ENCODE data around the gene SGMS2. TPM values are rescaled to one million over a fixed set of nuclear protein-coding genes. Genes with fewer than 3 reads are reported as not detected.
A peak's percentile ranks its signal among the peaks of the same experiment; 100 is the strongest.

The SGMS2 gene
- polyA plus RNA-seq, 3 donors, result 20.8 to 32.7 (median 23.0) TPM

DNA sequence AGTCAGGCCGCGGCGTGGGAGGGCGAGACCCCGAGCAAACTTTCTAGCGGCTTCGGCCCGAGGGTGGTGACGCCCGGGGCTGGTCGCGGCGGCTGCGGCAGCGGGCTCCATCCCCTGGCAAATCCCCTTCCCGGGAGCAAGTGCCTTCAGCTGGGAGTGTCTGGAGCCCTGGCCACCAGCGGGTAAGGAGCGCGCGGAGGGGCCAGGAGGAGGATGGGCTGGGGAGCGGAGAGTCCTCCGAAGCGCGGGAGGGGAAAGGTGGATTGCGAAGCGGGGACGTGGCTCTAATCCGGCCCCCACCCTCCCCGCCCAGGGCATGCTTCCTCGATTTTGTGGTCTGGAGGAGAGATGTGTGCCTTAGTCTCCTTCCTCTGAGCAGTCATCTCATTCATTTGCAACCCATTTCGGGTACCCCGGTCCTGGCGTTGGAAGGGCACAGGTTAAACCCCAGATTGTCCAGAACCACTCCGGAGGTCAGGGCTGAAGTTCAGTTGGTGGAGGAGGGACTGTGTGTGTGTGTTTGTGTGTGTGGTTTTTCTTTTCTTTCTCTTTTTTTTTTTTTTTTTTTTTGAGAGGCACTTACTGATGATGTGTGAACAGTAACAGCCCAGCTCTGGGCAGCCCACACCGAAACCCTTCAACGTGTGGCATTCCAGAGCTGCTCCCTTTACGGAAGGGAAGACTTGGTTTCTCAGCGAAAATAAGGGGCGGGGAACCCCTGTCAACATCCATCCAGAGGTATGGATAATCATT is 516 bp downstream of the SGMS2 start:
- Mint-ChIP-seq H3K4me1 (peaks cover 62% of the 10 kb centered on the region), H3K36me3 (peaks cover 6 to 8% of the 10 kb centered on the region in 2 donors), H3K27ac (peak overlapping the region; percentile 97 to 99 (median 97)), H3K4me3 (peak overlapping the region; percentile 99 to 100), H3K27me3 (ENCODE audit: low read depth in 3 of 3) (peaks cover 0 to 6% (median 0%) of the 10 kb centered on the region in 3 donors), H3K9me3 (no peaks in the 10 kb centered on the region)
- intact Hi-C loops (cut with micrococcal nuclease), result loop anchor here (2.0 to 10.0 kb wide), 5 partner anchors 14 to 160 kb away; partner anchors contain the start of gene HADH (in 1 of the 2)
- peak; percentile 65 to 73 (median 72) for DNase-seq
- Histone ChIP-seq H3K27ac (ENCODE audit: low read depth in 1 of 2, low read length in 2 of 2) (peak overlapping the region; percentile 100), H3K9ac (ENCODE audit: insufficient read depth, low read length, poor library complexity, severe bottlenecking) (peak overlapping the region; percentile 98), H3K4me1 (ENCODE audit: control insufficient read depth in 1 of 2, insufficient read depth in 2 of 2, low read length in 2 of 2) (peaks cover 50 to 65% of the 10 kb centered on the region in 2 donors), H3K9me3 (replicated peaks in 1 of 2; ENCODE audit: control insufficient read depth in 1 of 2, insufficient read depth in 1 of 2, low read length in 2 of 2) (no peaks in the 10 kb centered on the region), H3K4me3 (replicated peaks in 1 of 3; ENCODE audit: low read depth in 2 of 3, low read length in 3 of 3) (peak overlapping the region; percentile 85 to 98 (median 91)), H2AFZ (ENCODE audit: insufficient read depth, low read depth, low read length, poor library complexity, severe bottlenecking) (peak overlapping the region; percentile 78), H3K4me2 (replicated peaks; ENCODE audit: extremely low read depth, low read length, poor library complexity, severe bottlenecking) (peak overlapping the region; percentile 75), H3K79me2 (ENCODE audit: insufficient read depth, low read length) (peaks cover 75% of the 10 kb centered on the region), H3K27me3 (ENCODE audit: control insufficient read depth in 2 of 2, insufficient read depth in 2 of 2, low read length in 2 of 2) (no peaks in the 10 kb centered on the region), H3K36me3 (replicated peaks in 1 of 2; ENCODE audit: control insufficient read depth in 1 of 2, insufficient read depth in 2 of 2, low read length in 2 of 2) (peaks cover 2 to 6% of the 10 kb centered on the region in 2 donors), H4K20me1 (ENCODE audit: insufficient read depth, low read length) (peaks cover 11% of the 10 kb centered on the region)
- WGBS (ENCODE audit: insufficient coverage), result under 1% methylated on average over 17 of the region's 39 CpGs
- no peak for TF ChIP-seq CTCF (IDR thresholded peaks at IDR 0.05)

GRCh38 chr4:107826421-107826980 is 1.8 kb downstream of the SGMS2 start:
- intact Hi-C loops (cut with micrococcal nuclease), result loop anchor here (10.0 kb wide), 4 partner anchors 48 to 158 kb away; partner anchors contain the start of gene HADH (in 1 of the 2)
- H3K27ac Mint-ChIP-seq, result peak overlapping the region; percentile 16 to 99 (median 74)
- WGBS (ENCODE audit: insufficient coverage), result no CpG with 5 or more reads among the region's 5 CpGs
- H3K27ac ChIP-seq (ENCODE audit: low read depth in 1 of 2, low read length in 2 of 2), result peak overlapping the region in 1 of 2 donors; percentile 100
- H3K9ac ChIP-seq (ENCODE audit: insufficient read depth, low read length, poor library complexity, severe bottlenecking), result no peak overlapping the region
- H3K4me1 Mint-ChIP-seq, result peaks cover 72% of the 10 kb centered on the region
- peaks cover 3 to 8% of the 10 kb centered on the region in 2 donors for H3K36me3 ChIP-seq (replicated peaks in 1 of 2; ENCODE audit: control insufficient read depth in 1 of 2, insufficient read depth in 2 of 2, low read length in 2 of 2)
- no peak for TF ChIP-seq CTCF (IDR thresholded peaks at IDR 0.05)
- peak overlapping the region; percentile 75 for H3K4me2 ChIP-seq (replicated peaks; ENCODE audit: extremely low read depth, low read length, poor library complexity, severe bottlenecking)
- peaks cover 19% of the 10 kb centered on the region for H4K20me1 ChIP-seq (ENCODE audit: insufficient read depth, low read length)
- H3K36me3 Mint-ChIP-seq, result peaks cover 12% of the 10 kb centered on the region in 2 donors
- peak overlapping the region; percentile 85 to 98 (median 91) for H3K4me3 ChIP-seq (replicated peaks in 1 of 3; ENCODE audit: low read depth in 2 of 3, low read length in 3 of 3)
- H3K27me3 Mint-ChIP-seq (ENCODE audit: low read depth in 3 of 3), result peaks cover 0 to 4% (median 0%) of the 10 kb centered on the region in 3 donors
- peaks cover 88% of the 10 kb centered on the region for H3K79me2 ChIP-seq (ENCODE audit: insufficient read depth, low read length)
- peak overlapping the region in 1 of 2 donors; percentile 100 for H3K4me3 Mint-ChIP-seq
- peaks cover 56 to 74% of the 10 kb centered on the region in 2 donors for H3K4me1 ChIP-seq (ENCODE audit: control insufficient read depth in 1 of 2, insufficient read depth in 2 of 2, low read length in 2 of 2)
- no peaks in the 10 kb centered on the region for H3K9me3 Mint-ChIP-seq
- no peaks in the 10 kb centered on the region for H3K9me3 ChIP-seq (replicated peaks in 1 of 2; ENCODE audit: control insufficient read depth in 1 of 2, insufficient read depth in 1 of 2, low read length in 2 of 2)
- H3K27me3 ChIP-seq (ENCODE audit: control insufficient read depth in 2 of 2, insufficient read depth in 2 of 2, low read length in 2 of 2), result no peaks in the 10 kb centered on the region
- DNase-seq, result no peak
- no peak overlapping the region for H2AFZ ChIP-seq (ENCODE audit: insufficient read depth, low read depth, low read length, poor library complexity, severe bottlenecking)

Data from CD14-positive monocyte (primary cell).